CD4-positive, CD25-positive, alpha-beta regulatory T cell (primary cell): ENCODE measurements around the gene CMIP. TPM values are rescaled to one million over a fixed set of nuclear protein-coding genes. Genes with fewer than 3 reads are reported as not detected.
A peak's percentile ranks its signal among the peaks of the same experiment; 100 is the strongest.

ENCODE experiments used
- ATAC-seq, 2 donors: fragments of 150-1000 bp; cut with Tn5 transposase; one replicate each; pipeline ENCODE4 v1.10.0; 2021; ENCODE audit warnings: low read depth in 2 of 2, moderate number of reproducible peaks in 2 of 2, moderate library complexity in 1 of 2
- DNase-seq, 3 donors: peaks; one replicate each; pipeline versions ENCODE4 v3.0.0 to v3.0.0-alpha.2; 2012 to 2022; ENCODE audit warnings: mixed read lengths in 1 of 3
- H3K27ac ChIP-seq: one replicate; pipeline ENCODE4 v1.7.0; 2013; ENCODE audit warnings: mild to moderate bottlenecking, low read length; ENCODE audit not compliant: insufficient read depth, poor library complexity, severe bottlenecking
- H3K27me3 ChIP-seq: one replicate; pipeline ENCODE4 v1.7.0; 2013; ENCODE audit warnings: low read length; ENCODE audit not compliant: control insufficient read depth, insufficient read depth
- H3K36me3 ChIP-seq: one replicate; pipeline ENCODE4 v1.7.0; 2013; ENCODE audit warnings: mild to moderate bottlenecking, low read length, moderate library complexity; ENCODE audit not compliant: control insufficient read depth, insufficient read depth
- H3K4me1 ChIP-seq: 2 replicates; pipeline ENCODE4 v1.7.0; 2013; ENCODE audit warnings: mild to moderate bottlenecking, low read length; ENCODE audit not compliant: insufficient read depth, control insufficient read depth, poor library complexity, severe bottlenecking
- H3K4me3 ChIP-seq: one replicate; pipeline ENCODE4 v1.7.0; 2013; ENCODE audit warnings: low read depth, mild to moderate bottlenecking, low read length, moderate library complexity
- H3K9me3 ChIP-seq, 2 experiments: 1 replicate in 1 of 2; 2 replicates in 1 of 2; pipeline ENCODE4 v1.7.0; 2013; ENCODE audit warnings: low read length in 2 of 2, mild to moderate bottlenecking in 1 of 2, moderate library complexity in 1 of 2; ENCODE audit not compliant: control insufficient read depth in 2 of 2
- H3K27ac Mint-ChIP-seq, 3 donors: one replicate each; pipeline ENCODE4 v1.8.0; 2020 to 2022; ENCODE audit warnings: mild to moderate bottlenecking in 3 of 3, mixed read lengths in 3 of 3, moderate library complexity in 2 of 3
- H3K27me3 Mint-ChIP-seq: one replicate; pipeline ENCODE4 v1.8.0; 2022; ENCODE audit warnings: mild to moderate bottlenecking, mixed read lengths
- H3K36me3 Mint-ChIP-seq: one replicate; pipeline ENCODE4 v1.8.0; 2020; ENCODE audit warnings: mixed read lengths
- H3K4me1 Mint-ChIP-seq, 4 donors: one replicate each; pipeline ENCODE4 v1.8.0; 2020 to 2022; ENCODE audit warnings: mixed read lengths in 4 of 4, mild to moderate bottlenecking in 1 of 4
- H3K4me3 Mint-ChIP-seq, 4 donors: one replicate each; pipeline ENCODE4 v1.8.0; 2020 to 2022; ENCODE audit warnings: mild to moderate bottlenecking in 4 of 4, mixed read lengths in 4 of 4, moderate library complexity in 3 of 4
- H3K9me3 Mint-ChIP-seq, 7 donors: one replicate each; pipeline ENCODE4 v1.8.0; 2020 to 2022; ENCODE audit warnings: mixed read lengths in 7 of 7, mild to moderate bottlenecking in 3 of 7, moderate library complexity in 2 of 7
- polyA plus RNA-seq, 4 donors: library from polyadenylated mRNA; unstranded; fragments of 300-500 nt; fragmentation: Illumina TruSeq; gene quantifications; one replicate each; pipeline ENCODE4 v1.2.3, GENCODE V29; 2021
- total RNA-seq: library from RNA; stranded (reverse); gene quantifications from one replicate; pipeline ENCODE4 v1.2.3, GENCODE V29; 2022

The CMIP gene
- total and polyA plus RNA-seq, 5 donors from 2014 or later = 0.21 to 49.7 (median 0.94) TPM

- Mint-ChIP-seq H3K27ac (no peak overlapping the region), H3K27me3 (no peaks in the 10 kb centered on the region), H3K4me3 (no peak overlapping the region), H3K4me1 (peaks cover 4 to 29% (median 14%) of the 10 kb centered on the region in 4 donors), H3K36me3 (peaks cover 14% of the 10 kb centered on the region), H3K9me3 (no peaks in the 10 kb centered on the region)
- H3K9me3 ChIP-seq = no peaks in the 10 kb centered on the region
- H3K27ac ChIP-seq = no peak overlapping the region
- ATAC-seq = no peak
- peaks cover 2% of the 10 kb centered on the region for H3K4me1 ChIP-seq
- H3K4me3 ChIP-seq = no peak overlapping the region
- H3K36me3 ChIP-seq = no peaks in the 10 kb centered on the region
- H3K27me3 ChIP-seq = no peaks in the 10 kb centered on the region
- DNase-seq = no peak
Measured at GRCh38 chr16:81558444-81559175, 114.0 kb downstream of the CMIP start.

- DNase-seq (no peak), ATAC-seq (no peak)
- Histone ChIP-seq H3K4me1 (no peaks in the 10 kb centered on the region), H3K27me3 (no peaks in the 10 kb centered on the region), H3K9me3 (no peaks in the 10 kb centered on the region), H3K36me3 (no peaks in the 10 kb centered on the region), H3K27ac (no peak overlapping the region), H3K4me3 (no peak overlapping the region)
- Mint-ChIP-seq H3K4me1 (peaks cover 4 to 20% (median 10%) of the 10 kb centered on the region in 4 donors), H3K4me3 (no peak overlapping the region), H3K36me3 (peaks cover 21% of the 10 kb centered on the region), H3K27ac (peak overlapping the region in 1 of 3 donors; percentile 12), H3K27me3 (no peaks in the 10 kb centered on the region), H3K9me3 (no peaks in the 10 kb centered on the region)
Measured at GRCh38 chr16:81560979-81561657, 116.5 kb downstream of the CMIP start.

GRCh38 chr16:81562174-81562849 is 117.7 kb downstream of the CMIP start:
- no peaks in the 10 kb centered on the region for H3K9me3 Mint-ChIP-seq
- H3K27ac Mint-ChIP-seq = no peak overlapping the region
- peaks cover 4 to 24% (median 14%) of the 10 kb centered on the region in 4 donors for H3K4me1 Mint-ChIP-seq
- DNase-seq (no peak), ATAC-seq (no peak)
- Histone ChIP-seq H3K27me3 (no peaks in the 10 kb centered on the region), H3K4me1 (no peaks in the 10 kb centered on the region), H3K27ac (no peak overlapping the region), H3K4me3 (no peak overlapping the region), H3K9me3 (no peaks in the 10 kb centered on the region), H3K36me3 (no peaks in the 10 kb centered on the region)
- no peaks in the 10 kb centered on the region for H3K27me3 Mint-ChIP-seq
- no peak overlapping the region for H3K4me3 Mint-ChIP-seq
- H3K36me3 Mint-ChIP-seq = peaks cover 23% of the 10 kb centered on the region

- H3K9me3 Mint-ChIP-seq = no peaks in the 10 kb centered on the region
- H3K27me3 Mint-ChIP-seq = no peaks in the 10 kb centered on the region
- no peak overlapping the region for H3K27ac Mint-ChIP-seq
Measured at GRCh38 chr16:81562926-81563325, 118.3 kb downstream of the CMIP start.

GRCh38 chr16:81564421-81564911 is 119.9 kb downstream of the CMIP start:
- Histone ChIP-seq H3K4me3 (no peak overlapping the region), H3K9me3 (no peaks in the 10 kb centered on the region), H3K4me1 (no peaks in the 10 kb centered on the region), H3K36me3 (no peaks in the 10 kb centered on the region), H3K27ac (no peak overlapping the region), H3K27me3 (no peaks in the 10 kb centered on the region)
- Mint-ChIP-seq H3K27ac (no peak overlapping the region), H3K4me3 (no peak overlapping the region), H3K27me3 (no peaks in the 10 kb centered on the region), H3K36me3 (peaks cover 18% of the 10 kb centered on the region), H3K4me1 (peaks cover 4 to 36% (median 15%) of the 10 kb centered on the region in 4 donors), H3K9me3 (no peaks in the 10 kb centered on the region)
- ATAC-seq (no peak), DNase-seq (no peak)

More at GRCh38 chr16:81562926-81563325, 118.3 kb downstream of the CMIP start:
- ATAC-seq (no peak), DNase-seq (no peak)
- Histone ChIP-seq H3K9me3 (no peaks in the 10 kb centered on the region), H3K4me3 (no peak overlapping the region), H3K27me3 (no peaks in the 10 kb centered on the region), H3K27ac (no peak overlapping the region), H3K36me3 (no peaks in the 10 kb centered on the region), H3K4me1 (no peaks in the 10 kb centered on the region)
- H3K4me1 Mint-ChIP-seq = peaks cover 4 to 28% (median 15%) of the 10 kb centered on the region in 4 donors
- H3K4me3 Mint-ChIP-seq = no peak overlapping the region
- H3K36me3 Mint-ChIP-seq = peaks cover 22% of the 10 kb centered on the region

GRCh38 chr16:81565321-81566028 is 120.9 kb downstream of the CMIP start:
- no peaks in the 10 kb centered on the region for H3K9me3 Mint-ChIP-seq
- ATAC-seq = no peak
- Histone ChIP-seq H3K4me3 (no peak overlapping the region), H3K27ac (no peak overlapping the region), H3K4me1 (no peaks in the 10 kb centered on the region), H3K27me3 (no peaks in the 10 kb centered on the region), H3K9me3 (no peaks in the 10 kb centered on the region), H3K36me3 (no peaks in the 10 kb centered on the region)
- peaks cover 18% of the 10 kb centered on the region for H3K36me3 Mint-ChIP-seq
- DNase-seq = no peak
- H3K4me1 Mint-ChIP-seq = peaks cover 4 to 41% (median 15%) of the 10 kb centered on the region in 4 donors
- H3K4me3 Mint-ChIP-seq = no peak overlapping the region
- no peak overlapping the region for H3K27ac Mint-ChIP-seq
- H3K27me3 Mint-ChIP-seq = no peaks in the 10 kb centered on the region
